TTC549 (cell line): ENCODE measurements around the gene ZNF710.
"Not testable (repeated sequence)": the region's sequence is repeated elsewhere in the genome, so short reads cannot be mapped to it uniquely, and the experiment has no call there.

Experiments
- FAIRE-seq: peaks from 2 replicates; lab custom pipeline; 2012; peaks lifted over from hg19 to GRCh38; lab: Jason Lieb, UNC

Gene ZNF710

DNA sequence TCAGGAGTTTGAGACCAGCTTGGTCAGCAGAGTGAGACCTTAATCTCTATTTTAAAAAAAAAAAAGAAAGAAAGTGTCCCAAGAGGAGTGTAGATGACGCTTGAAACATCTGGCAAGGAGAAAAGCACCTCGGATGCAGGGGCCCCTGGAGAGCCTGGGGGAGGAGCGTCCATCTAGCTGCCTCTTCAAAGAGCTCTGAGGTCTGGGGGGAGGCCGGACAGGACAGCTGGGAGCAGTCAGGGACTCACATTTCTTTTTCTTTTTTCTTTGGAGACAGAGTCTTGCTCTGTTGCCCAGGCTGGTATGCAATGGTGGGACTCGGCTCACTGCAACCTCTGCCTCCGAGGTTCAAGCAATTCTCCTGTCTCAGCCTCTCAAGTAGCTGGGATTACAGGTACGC, 104.4 kb downstream of the ZNF710 start:
- FAIRE-seq, result no peak

- no peak for FAIRE-seq
Observed at GRCh38 chr15:90106522-90107117, 105.5 kb downstream of the ZNF710 start.

- FAIRE-seq, result not testable (repeated sequence)
Observed at GRCh38 chr15:90108038-90108437, 106.9 kb downstream of the ZNF710 start.

- not testable (repeated sequence) for FAIRE-seq
Observed at GRCh38 chr15:90109163-90109751, 108.1 kb downstream of the ZNF710 start.

DNA sequence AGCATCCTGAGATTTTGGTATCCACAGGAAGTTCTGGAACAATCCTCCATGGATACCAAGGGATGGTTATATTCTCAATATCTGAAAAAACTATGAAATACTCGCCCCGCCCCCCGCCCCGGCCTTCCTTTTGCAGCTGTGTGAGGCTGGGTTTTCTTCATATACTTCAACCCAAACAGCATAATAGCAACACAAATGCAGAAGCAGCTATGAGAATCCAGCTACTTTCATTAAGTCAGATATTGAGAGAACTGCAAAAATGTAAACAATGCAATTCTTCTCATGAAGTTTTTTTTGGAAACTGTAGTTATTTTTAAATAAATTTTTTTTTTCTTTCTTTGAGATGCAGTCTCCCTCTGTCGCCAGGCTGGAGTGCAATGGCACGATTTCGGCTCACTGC, 112.0 kb downstream of the ZNF710 start:
- FAIRE-seq, result no peak

DNA sequence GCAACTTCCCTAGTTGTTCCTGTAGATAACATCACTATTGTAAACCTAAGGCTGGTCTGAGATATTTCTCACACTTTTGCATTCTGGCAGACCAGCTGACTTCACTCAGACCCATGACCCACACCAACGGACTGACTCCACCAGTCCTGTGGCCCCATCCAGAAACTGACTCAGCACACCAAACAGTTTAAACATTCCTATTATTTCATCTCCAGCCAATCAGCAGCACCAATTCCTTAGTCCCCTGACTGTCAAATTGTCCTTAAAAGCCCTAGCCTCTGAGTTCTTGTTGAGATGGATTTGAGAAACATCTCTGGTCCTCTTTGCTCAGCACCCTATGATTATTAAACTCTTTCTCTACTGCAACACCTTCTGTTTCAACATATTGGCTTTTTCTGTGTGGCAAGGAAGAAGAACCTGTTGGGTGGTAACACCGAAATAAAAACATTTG, 113.4 kb downstream of the ZNF710 start:
- FAIRE-seq, result no peak

DNA sequence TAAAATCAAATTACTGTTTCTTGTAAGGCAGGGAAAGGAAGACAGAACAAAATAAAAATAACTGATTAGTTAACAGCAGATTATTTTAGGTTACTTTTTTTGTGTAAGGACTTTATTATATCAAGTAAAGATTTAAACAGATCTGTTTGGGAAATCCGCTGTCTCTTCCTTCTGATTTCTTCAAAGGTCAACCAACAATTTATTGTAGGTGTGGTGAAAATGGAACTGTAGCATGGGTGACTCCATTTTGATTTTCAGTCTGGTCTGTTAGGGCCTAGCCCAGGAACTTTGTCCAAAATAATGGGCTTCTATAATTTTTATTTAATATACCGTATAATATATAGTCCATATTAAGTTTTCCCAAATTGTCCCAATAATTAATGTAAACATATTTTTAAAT, 114.7 kb downstream of the ZNF710 start:
- no peak for FAIRE-seq

GRCh38 chr15:90119367-90119766, 118.2 kb downstream of the ZNF710 start:
- no peak for FAIRE-seq

- no peak for FAIRE-seq
Observed at GRCh38 chr15:90121086-90121485, 120.0 kb downstream of the ZNF710 start.

GRCh38 chr15:90124507-90124906, 123.4 kb downstream of the ZNF710 start:
- no peak for FAIRE-seq

DNA sequence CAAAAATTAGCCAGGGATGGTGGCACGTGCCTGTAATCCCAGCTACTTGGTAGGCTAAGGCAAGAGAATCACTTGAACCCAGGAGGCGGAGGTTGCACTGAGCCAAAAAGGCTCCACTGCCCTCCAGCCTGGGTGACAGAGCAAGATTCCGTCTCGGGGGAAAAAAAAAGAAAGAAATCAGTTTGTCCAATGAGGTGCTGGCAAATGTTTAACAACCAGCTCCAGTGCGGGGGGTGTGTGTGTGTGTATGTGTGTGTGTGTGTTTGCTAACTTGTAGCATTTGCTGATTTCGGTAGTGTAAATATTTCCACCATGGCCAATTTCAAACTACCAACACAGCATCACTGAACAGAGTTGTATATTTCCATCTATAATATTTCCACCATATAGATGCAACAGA, 124.9 kb downstream of the ZNF710 start:
- no peak for FAIRE-seq

- no peak for FAIRE-seq
Observed at GRCh38 chr15:90126596-90127435, 125.7 kb downstream of the ZNF710 start.

DNA sequence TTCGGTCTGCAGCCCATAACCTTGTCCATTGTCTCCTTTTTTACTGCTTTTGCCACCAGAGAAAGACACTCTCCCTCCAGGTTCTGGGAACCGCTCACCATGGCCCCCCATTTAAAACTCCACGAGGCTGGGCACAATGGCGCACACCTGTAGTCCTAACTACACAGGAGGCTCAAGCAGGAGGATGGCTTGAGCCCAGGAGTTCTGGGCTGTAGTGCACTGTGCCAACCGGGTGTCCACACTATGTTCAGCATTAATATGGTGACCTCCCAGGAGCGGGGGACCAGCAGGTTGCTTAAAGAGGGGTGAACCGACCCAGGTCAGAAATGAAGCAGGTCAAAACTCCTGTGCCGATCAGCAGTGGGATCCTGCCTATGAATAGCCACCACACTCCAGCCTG, 129.2 kb downstream of the ZNF710 start:
- FAIRE-seq, result no peak
